ENCODE data around the gene MUC22.
"Not testable (repeated sequence)": the region's sequence is repeated elsewhere in the genome, so short reads cannot be mapped to it uniquely, and the experiment has no call there.

The MUC22 gene

DNA sequence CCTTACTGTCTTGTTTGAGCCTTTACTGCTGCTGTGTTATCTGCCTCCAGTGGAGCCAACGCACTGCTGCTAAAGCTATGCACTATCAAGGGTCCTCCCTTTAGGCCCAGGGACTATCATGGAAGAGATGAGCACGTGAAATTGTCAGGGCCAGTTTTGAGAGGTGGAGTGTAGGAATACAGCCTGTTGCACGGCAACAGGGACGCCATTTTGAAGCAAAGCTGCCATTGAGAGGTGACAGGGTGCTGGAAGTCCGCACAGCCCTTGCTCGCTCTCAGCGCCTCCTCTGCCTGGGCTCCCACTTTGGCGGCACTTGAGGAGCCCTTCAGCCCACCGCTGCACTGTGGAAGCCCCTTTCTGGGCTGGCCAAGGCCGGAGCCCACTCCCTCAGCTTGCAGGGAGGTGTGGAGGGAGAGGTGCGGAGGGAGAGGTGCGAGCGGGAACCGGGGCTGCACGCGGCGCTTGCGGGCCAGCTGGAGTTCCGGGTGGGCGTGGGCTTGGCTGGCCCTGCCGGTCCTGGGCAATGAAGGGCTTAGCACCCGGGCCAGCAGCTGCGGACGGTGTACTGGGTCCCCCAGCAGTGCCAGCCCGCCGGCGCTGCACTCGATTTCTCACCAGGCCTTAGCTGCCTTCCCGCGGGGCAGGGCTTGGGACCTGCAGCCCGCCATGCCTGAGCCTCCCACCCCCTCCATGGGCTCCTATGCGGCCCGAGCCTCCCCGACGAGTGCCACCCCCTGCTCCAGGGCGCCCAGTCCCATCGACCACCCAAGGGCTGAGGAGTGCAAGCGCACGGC lies 10.0 kb upstream of the MUC22 start:
- DNase-seq: not testable (repeated sequence)

DNA sequence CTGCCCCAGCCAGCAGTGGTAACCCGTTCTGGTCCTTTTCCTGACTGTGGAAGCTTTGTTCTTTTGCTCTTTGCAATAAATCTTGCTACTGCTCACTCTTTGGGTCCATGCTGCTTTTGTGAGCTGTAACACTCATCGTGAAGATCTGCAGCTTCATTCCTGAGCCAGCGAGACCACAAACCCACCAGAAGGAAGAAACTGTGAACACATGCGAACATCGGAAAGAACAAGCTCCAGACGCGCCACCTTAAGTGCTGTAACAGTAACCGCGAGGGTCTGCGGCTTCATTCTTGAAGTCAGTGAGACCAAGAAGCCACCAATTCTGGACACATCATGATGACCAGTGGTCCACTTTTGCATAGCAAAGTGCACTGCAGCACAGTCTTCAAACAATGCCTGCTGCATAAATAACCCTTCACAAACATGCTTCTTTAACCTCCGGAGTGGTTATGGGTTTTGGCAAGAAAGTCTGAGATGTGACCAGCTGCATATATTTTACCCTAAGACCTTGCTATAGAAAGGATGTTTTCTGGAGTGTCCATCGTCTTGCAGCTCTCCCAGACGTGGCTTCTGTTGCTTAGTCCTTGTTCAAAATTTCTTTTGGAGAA lies 8.9 kb upstream of the MUC22 start:
- DNase-seq: no peak

DNA sequence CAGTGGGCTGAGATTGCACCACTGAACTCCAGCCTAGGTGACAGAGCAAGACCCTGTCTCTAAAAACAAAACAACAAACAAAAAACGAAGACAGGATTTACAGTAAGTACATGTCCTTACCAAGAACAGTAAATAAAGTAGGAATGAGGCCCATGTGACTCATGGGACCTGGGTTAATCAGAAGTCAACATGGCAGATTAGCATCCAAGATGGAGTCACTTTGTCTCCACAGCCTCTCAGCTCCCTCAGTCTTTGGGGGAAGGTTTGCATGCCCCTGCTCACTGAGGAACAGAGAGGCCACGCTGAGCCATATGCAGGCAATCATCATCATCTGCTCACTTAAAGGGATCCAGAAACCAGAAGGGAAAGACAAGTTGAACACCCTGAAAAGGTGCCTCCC lies 7.8 kb upstream of the MUC22 start:
- no peak for DNase-seq

DNA sequence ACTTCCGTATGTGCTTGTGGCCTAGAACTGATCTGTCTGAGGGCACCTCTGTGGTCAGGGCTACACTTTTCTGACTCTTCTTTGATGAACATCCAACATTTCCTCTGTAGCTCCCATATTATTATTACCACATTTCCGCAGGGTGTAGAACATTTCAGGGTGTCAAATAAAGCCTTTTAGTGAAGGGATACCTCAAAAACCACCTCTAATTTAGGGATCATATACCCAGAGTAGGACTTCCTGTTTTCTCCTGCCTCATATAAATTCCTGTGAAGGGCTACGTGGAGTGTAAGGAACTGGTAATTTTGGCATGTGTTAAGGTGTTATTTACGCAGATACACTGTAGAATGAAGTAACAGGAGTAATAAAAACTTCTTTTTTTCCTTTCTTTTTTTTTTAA lies 5.5 kb upstream of the MUC22 start:
- no peak for DNase-seq

DNA sequence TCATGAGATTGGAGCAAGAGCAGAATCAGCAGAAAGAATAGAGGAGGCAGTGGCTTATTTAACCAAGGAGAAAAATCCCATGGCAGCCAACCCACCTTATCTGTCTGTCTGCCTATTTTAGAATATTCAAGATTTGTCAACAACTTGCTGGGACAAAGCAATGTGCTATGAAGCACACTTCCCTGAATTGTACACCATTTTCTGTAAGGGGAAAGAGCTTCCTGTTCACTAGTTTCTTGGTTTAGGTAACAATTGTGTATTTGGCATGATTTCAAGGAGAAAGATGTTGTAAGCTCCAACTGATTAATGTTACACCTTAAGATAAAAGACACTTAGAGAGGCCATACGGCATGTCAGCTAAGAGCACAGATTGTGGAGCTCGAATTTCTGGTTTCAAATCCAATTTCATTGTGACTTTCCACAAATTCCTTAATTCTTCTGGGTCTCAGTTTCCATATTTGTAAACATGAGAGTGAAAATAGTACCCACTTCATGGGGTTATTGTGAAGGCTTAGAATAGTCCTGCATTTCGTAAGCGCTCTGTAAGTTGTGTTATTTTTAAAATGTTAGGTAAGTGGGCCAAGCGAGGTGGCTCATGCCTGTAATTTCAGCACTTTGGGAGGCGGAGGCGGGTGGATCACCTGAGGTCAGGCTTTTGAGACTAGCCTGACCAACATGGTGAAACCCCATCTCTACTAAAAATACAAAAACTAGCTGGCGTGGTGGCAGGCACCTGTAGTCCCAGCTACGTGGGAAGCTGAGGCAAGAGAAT lies 4.8 kb upstream of the MUC22 start:
- DNase-seq: no peak

DNA sequence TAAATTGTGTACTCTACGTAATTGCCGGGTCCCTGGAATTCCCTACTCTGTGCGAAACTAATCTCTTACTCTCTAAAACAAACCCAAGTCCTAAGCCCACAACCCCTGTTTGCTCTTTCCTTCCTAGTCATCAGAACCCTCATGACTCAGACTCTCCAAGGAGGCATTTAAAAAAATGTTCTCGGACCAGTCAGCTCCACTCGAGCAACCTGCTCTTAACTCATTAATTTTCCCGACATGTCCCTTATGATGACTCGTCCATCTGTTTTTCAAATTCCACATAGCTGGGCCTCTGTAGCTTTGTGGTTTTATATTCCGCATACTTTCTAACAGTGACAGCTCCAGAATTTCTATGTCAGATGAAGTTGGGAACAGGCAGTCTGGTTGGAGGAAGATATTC lies 2.6 kb upstream of the MUC22 start:
- no peak for DNase-seq

DNA sequence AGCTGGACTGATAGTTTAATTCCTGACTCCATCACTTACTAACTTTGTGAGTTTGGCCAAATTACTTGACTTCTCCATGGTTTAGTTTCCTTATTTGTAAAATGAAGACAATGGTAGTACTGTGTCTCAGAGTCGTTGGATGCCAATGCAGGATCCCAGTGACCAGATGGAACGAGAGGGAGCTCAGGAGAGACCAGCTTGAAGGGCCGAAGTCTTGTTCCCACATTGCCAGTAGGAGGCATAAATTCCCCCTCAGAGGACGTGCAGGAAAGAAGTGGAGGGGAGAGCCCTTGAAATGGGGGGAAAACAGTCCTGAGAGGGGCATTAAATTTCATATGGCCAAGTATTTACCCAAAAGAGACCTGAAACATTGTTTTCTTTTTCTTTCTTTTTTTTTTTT lies 2.1 kb upstream of the MUC22 start:
- DNase-seq: no peak

DNA sequence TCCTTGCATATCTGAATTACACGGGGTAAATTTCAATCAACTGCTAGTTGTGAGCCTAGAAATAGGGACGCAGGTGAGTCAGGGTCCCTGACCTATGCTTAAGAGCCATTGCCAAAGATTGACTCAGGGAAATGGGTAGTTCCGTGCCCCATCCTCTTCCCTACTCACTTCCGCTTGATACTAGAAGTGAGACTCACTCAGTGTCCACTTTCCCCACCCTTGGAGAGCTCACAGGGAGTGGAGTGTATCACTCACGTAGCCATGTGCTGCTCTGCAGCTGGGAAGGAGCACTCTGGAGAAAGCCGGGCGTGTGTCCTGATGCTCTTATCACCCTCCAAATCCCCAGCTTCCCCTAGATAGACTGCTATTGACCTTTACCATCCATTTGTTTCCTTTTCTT lies 543 bp upstream of the MUC22 start:
- DNase-seq: no peak

DNA sequence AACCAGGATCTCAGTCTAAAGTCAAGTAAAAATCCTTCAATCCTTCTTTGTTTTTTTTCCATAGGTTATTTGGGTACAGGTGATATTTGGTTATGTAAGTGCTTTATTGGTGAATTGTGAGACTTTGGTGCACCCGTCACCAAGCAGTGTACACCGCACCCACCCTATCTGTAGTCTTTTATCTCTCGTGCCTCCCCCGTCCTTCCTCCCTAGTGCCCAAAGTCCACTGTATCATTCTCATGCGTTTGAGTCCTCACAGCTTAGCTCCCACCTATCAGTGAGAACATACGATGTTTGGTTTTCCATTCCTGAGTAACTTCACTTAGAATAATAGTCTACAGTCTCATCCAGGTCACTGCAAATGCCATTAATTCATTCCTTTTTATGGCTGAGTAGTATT lies 879 bp downstream of the MUC22 start:
- DNase-seq: no peak

DNA sequence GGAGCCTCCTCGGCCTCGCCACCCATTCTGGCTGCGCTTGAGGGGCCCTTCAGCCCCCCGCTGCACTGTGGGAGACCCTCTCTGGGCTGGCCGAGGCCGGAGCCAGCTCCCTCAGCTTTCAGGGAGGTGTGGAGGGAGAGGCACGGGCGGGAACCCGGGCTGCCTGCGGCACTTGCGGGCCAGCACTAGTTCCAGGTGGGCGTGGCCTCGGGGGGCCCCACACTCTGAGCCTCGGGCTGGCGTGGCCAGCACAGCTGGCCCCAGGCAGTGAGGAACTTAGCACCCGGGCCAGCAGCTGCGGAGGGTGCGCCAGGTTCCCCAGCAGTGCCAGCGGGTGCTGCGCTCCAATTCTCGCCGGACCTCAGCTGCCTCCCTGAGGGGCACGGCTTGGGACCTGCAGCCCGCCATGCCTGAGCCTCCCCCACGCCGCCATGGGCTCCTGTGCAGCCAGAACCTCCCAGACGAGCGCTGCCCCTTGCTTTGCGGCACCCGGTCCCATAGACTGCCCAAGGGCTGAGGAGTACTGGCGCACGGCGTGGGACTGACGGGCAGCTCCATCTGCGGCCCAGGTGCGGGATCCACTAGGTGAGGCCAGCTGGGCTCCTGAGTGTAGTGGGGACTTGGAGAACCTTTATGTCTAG lies 6.5 kb downstream of the MUC22 start:
- no peak for DNase-seq

DNA sequence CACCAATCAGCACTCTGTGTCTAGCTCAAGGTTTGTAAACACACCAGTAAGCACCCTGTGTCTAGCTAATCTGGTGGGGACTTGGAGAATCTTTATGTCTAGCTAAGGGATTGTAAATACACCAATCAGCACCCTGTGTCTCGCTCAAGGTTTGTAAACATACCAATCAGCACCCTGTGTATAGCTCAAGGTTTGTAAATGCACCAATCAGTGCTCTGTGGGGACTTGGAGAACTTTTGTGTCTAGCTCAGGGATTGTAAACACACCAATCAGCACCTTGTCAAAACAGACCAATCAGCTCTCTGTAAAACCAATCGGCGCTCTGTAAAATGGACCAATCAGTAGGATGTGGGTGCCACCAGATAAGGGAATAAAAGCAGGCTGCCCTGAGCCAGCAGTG lies 7.2 kb downstream of the MUC22 start:
- DNase-seq: not testable (repeated sequence)

DNA sequence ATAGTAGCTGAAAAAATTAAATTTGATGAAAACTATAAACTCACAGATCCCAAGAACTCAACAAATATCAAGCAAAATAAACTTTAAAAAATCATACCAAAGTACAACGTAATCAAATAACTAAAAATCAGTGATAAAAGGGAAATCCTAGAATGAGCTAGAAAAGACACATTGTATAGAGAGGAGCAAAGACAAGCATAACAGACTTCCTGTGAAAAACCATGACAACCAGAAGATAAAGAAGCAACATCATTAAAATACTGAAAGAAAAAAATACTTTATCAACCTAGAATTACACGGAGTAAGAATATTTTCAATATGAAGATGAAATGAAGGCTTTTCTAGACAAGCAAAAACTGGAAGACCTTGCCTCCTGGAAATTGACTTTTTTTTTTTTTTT lies 9.8 kb downstream of the MUC22 start:
- DNase-seq: no peak

DNA sequence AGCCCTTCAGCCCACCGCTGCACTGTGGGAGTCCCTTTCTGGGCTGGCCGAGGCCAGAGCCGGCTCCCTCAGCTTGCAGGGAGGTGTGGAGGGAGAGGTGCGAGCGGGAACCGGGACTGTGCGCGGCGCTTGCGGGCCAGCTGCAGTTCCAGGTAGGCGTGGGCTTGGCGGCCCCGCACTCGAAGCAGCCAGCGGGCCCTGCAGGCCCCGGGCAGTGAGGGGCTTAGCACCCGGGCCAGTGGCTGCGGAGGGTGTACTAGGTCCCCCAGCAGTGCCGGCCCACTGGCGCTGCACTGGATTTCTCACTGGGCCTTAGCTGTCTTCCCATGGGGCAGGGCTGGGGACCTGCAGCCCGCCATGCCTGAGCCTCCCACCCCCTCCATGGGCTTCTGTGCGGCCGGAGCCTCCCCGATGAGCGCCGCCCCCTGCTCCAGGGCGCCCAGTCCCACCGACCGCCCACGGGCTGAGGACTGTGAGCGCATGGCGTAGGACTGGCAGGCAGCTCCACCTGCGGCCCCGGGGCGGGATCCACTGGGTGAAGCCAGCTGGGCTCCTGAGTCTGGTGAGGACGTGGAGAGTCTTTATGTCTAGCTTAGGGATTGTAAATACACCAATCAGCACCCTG lies 10.5 kb downstream of the MUC22 start:
- DNase-seq: not testable (repeated sequence)

DNA sequence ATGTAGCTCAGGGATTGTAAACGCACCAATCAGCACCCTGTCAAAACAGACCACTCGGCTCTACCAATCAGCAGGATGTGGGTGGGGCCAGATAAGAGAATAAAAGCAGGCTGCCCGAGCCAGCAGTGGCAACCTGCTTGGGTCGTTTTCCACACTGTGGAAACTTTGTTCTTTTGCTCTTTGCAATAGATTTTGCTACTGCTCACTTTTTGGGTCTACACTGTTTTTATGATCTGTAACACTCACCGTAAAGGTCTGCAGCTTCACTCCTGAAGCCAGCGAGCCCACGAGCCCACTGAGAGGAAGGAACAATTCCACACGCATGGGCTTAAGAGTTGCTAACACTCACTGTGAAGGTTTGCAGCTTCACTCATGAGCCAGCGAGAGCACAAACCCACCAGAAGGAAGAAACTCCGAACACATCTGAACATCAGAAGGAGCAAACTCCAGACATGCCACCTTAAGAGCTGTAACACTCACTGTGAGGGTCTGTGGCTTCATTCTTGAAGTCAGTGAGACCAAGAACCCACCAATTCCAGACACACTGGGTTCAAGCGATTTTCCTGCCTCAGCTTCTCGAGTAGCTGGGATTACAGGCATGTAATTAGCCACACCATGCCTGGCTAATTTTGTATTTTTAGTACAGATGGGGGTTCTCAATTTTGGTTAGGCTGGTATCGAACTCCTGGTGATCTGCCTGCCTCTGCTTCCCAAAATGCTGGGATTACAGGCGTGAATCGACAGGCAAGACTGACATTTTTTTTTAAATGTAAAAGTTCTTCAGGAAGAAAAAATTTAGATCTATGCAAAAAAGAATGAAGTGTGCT lies 11.6 kb downstream of the MUC22 start:
- DNase-seq: not testable (repeated sequence)

DNA sequence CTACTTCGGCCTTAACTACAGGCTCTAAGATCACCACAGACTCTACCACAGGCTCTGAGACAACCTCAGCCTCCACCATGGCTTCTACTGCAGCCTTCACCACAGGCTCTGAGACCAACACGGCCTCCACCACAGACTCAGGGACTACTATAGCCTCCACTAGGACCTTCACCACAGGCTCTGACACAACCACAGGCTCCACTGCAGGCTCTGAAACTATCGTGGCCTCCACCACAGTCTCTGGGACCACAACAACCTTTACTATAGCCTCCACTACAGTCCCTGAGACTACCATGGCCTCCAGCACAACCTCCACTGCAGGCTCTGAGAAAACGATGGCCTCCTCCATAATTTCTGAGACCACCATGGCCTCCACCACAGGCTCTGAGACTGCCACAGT lies 15.3 kb downstream of the MUC22 start:
- no peak for DNase-seq

DNA sequence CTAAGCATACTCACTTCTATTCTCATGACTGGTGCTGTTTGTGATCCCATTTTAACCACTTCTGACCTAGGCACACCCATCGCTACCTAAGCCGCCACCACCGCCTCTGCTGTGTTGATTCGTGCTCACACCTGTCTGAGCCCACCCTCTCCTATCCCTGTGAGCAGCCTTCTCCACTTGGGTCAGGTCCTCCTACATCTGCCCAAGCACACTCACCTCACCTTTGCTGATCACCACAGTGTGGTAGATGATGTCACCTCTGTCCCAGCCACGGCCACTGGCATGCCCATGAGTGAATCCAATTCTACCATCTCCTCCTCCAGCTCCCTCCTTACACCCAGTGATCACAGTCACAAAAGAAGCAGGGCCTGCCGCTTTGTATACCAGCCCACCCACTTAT lies 20.8 kb downstream of the MUC22 start:
- no peak for DNase-seq

DNA sequence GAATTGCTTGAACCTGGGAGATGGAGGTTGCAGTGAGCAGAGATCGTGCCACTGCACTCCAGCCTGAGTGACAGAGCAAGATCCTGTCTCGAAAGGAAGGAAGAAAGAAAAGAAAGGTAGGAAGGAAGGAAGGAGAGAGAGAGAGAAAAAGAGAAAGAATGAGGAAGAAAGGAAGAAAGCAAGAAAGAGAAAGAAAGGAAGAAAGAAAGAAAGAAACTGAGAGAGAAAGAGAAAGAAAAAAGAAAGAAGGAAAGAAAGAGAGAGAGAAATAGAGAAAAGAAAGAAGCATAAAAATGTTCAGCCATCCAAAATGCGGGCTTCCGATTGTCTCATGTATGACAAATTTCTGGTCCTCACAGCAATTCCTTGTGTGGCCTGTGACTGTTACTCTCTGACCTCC lies 22.8 kb downstream of the MUC22 start:
- no peak for DNase-seq

DNA sequence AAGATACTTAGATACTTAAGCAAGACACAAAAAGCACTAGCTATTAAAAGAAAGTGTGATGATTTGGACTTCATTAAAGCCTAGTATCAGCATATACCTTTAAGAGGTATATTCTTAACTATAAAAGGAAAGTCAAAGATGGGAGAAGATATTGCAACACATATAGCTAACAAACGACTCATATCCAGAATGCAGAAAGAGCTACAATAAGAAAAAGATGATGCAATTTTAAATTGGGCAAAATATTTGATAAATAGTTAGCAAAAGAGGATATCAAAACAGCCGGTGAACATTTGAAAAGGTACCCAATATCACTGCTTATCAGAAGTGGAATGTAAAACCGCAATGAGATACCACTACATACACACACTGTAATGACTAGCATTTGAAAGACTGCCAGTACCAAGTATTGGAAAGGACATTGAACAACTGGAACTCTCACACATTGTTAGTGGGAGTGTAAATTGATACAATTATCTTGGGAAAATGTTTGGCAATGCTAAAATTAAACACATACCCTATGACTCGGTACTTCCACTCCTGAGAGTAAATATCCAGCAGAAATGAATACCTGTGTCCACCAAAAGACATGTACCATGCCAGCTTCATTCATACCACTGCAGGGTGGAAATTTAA lies 25.7 kb downstream of the MUC22 start:
- DNase-seq: no peak

DNA sequence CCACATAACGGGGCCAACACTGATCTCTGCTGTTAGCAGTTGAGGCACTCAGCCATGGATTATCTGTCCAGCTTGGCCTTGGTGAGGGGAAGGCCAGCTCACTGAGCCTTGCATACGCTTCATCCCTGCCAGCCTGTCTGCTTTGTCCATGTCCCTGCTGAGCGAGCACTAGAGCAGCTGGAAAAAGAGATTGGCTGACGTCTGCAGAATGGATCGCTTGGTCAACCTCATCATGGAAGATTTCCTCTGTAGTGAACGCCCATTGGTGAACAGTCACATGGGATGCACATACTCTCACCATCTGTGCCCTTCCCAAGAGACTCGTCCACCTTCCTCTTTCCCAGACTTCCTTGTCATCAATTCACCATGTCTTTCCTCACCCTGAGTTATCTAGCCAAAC lies 26.9 kb downstream of the MUC22 start:
- no peak for DNase-seq

DNA sequence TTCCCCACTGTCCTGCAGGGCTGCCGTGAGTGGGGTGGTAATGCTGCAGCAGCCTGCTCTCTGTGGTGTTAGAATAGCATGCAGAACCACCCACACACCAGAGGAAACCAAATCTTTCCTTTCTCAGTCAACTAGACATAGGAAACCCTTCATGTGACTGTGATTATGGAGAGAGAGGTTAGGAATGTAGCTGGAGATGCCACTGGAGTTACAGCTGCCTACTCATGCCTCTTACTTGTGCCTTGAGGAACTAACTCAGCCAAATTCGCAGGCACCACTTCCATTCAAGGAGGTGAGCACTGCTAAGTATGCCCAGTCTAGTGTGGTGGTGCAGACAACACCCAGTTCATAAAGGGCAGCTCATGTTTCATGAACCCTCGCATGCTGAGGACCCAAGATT lies 27.4 kb downstream of the MUC22 start:
- no peak for DNase-seq

DNA sequence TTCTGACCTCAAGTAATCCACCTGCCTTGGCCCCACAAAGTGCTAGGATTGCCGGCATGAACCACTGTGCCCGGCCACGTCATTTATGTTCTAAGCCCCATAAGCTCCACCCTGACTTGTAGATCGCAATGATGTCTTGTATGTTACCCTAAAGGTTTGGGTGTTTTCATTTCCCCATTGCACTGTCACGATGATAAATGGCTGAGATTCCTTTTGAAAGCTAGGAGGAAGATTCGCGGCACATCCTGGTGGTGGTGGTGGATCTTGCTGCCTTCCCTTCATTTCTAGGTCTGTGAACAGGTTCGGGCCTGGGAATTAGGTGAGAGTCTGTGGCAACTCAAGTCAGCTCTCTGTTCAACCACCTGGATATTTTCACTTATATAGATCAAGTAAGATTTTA lies 28.3 kb downstream of the MUC22 start:
- no peak for DNase-seq

DNA sequence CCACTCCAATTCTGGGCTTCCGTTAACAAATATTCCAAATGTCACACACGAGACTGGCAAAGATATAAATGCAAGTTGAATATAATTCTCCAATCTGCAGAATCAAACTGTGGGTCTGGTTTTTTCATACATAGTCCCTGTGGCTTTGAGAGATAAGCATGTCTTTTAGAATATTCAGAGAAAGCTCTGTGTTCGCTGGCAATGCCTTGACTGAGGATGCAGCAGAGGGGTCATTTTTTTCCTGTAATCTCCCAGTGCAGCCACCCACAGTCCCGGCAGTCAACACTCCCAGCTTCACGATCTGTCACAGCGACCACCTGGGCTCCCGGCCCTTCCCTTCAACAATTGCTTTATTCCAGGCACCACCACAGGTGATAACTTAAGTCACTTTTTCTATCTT lies 30.5 kb downstream of the MUC22 start:
- no peak for DNase-seq
